Middle frontal gyrus (tissue), 1 donor: ENCODE results near the gene TINAGL1.

Experiments used
- DNase-seq: peaks from one replicate; pipeline ENCODE4 v3.0.0-alpha.2; 2015; ENCODE audit warnings: low spot score; ENCODE audit errors: extremely low spot score

Gene TINAGL1

GRCh38 chr1:31568895-31569595, 7.3 kb upstream of the TINAGL1 start:
- no peak for DNase-seq

GRCh38 chr1:31569596-31570173, 6.6 kb upstream of the TINAGL1 start:
- no peak for DNase-seq

- no peak for DNase-seq
Measured at GRCh38 chr1:31570228-31570627, 6.1 kb upstream of the TINAGL1 start.

GRCh38 chr1:31570906-31571305, 5.4 kb upstream of the TINAGL1 start:
- DNase-seq = no peak

GRCh38 chr1:31571340-31572295, 4.7 kb upstream of the TINAGL1 start:
- DNase-seq = no peak

- no peak for DNase-seq
Measured at GRCh38 chr1:31572323-31573104, 3.8 kb upstream of the TINAGL1 start.

GRCh38 chr1:31573261-31573660, 3.1 kb upstream of the TINAGL1 start:
- DNase-seq = no peak

GRCh38 chr1:31574749-31575368, 1.5 kb upstream of the TINAGL1 start:
- DNase-seq = no peak

- no peak for DNase-seq
Measured at GRCh38 chr1:31575369-31576140, 760 bp upstream of the TINAGL1 start.

GRCh38 chr1:31576743-31577455, 584 bp downstream of the TINAGL1 start:
- no peak for DNase-seq

GRCh38 chr1:31577515-31578192, 1.3 kb downstream of the TINAGL1 start:
- DNase-seq = no peak

GRCh38 chr1:31579374-31579773, 3.1 kb downstream of the TINAGL1 start:
- DNase-seq = no peak

- DNase-seq = no peak
Measured at GRCh38 chr1:31580513-31580870, 4.2 kb downstream of the TINAGL1 start.

GRCh38 chr1:31580891-31581603, 4.7 kb downstream of the TINAGL1 start:
- no peak for DNase-seq

GRCh38 chr1:31581821-31582810, 5.8 kb downstream of the TINAGL1 start:
- DNase-seq = no peak

GRCh38 chr1:31583082-31583994, 7.0 kb downstream of the TINAGL1 start:
- DNase-seq = no peak
